Karpas-422 (cell line): Measurements from ENCODE around the gene TJP1. TPM values are rescaled to one million over a fixed set of nuclear protein-coding genes. Genes with fewer than 3 reads are reported as not detected.

Experiments used
- DNase-seq: peaks from one replicate; pipeline ENCODE4 v3.0.0-alpha.2; 2015
- H2AFZ ChIP-seq: fragments of 200-600 bp; sonication (generic); 2 replicates; pipeline ENCODE4 v1.6.1; 2014; ENCODE audit warnings: antibody characterized with exemption, low read length, mixed read lengths
- H3K27ac ChIP-seq: fragments of 200-600 bp; sonication (generic); 2 replicates; pipeline ENCODE4 v1.5.1; 2014; ENCODE audit warnings: mild to moderate bottlenecking, low read length, moderate library complexity
- H3K27me3 ChIP-seq: fragments of 200-600 bp; sonication (generic); 2 replicates; pipeline ENCODE4 v1.6.1; 2014; ENCODE audit warnings: low read length, mixed read lengths
- H3K36me3 ChIP-seq: fragments of 200-600 bp; sonication (generic); 2 replicates; pipeline ENCODE4 v1.6.1; 2014; ENCODE audit warnings: low read length, mixed read lengths; ENCODE audit not compliant: insufficient read depth
- H3K4me1 ChIP-seq: fragments of 200-600 bp; sonication (generic); 2 replicates; pipeline ENCODE4 v1.6.1; 2014; ENCODE audit warnings: mild to moderate bottlenecking, low read length, mixed read lengths
- H3K4me2 ChIP-seq: fragments of 200-600 bp; sonication (generic); 2 replicates; pipeline ENCODE4 v1.6.1; 2014; ENCODE audit warnings: low read length, low read depth, mild to moderate bottlenecking; ENCODE audit not compliant: poor library complexity, severe bottlenecking
- H3K4me3 ChIP-seq: fragments of 200-600 bp; sonication (generic); 2 replicates; pipeline ENCODE4 v1.5.1; 2014; ENCODE audit warnings: mild to moderate bottlenecking, antibody characterized with exemption, low read length, mixed read lengths
- H3K79me2 ChIP-seq: fragments of 200-600 bp; sonication (generic); 2 replicates; pipeline ENCODE4 v1.6.1; 2014; ENCODE audit warnings: mild to moderate bottlenecking, low read length, mixed read lengths
- H3K9ac ChIP-seq: fragments of 200-600 bp; sonication (generic); 2 replicates; pipeline ENCODE4 v1.6.0; 2014; ENCODE audit warnings: low read length
- H3K9me2 ChIP-seq: fragments of 200-600 bp; sonication (generic), shearing (Covaris generic); replicated peaks from 2 replicates; pipeline ENCODE4 v1.6.0; 2014; ENCODE audit warnings: mild to moderate bottlenecking, low read length, moderate library complexity; ENCODE audit not compliant: insufficient read depth
- H3K9me3 ChIP-seq: fragments of 300-700, 200-600 bp; sonication (generic); 2 replicates; pipeline ENCODE4 v1.6.1; 2014; ENCODE audit warnings: low read length, mixed read lengths
- H4K20me1 ChIP-seq: fragments of 200-600 bp; sonication (generic); 2 replicates; pipeline ENCODE4 v1.6.1; 2014; ENCODE audit warnings: mild to moderate bottlenecking, antibody characterized with exemption, low read length, low read depth; ENCODE audit not compliant: insufficient read depth
- total RNA-seq: library from RNA; depleted of rRNA; stranded (reverse); fragments of >200 nt; shearing (Covaris generic); gene quantifications from 2 replicates; pipeline ENCODE4 v1.2.3, GENCODE V29; 2014; ENCODE audit warnings: low replicate concordance

TJP1 gene
- total RNA-seq, 1 experiment from 2014 or later, result not detected

GRCh38 chr15:29860872-29861271 is 38.6 kb upstream of the TJP1 start:
- H3K9me2 ChIP-seq, result no peaks in the 10 kb centered on the region
- H3K27me3 ChIP-seq, result no peaks in the 10 kb centered on the region
- H2AFZ ChIP-seq, result no peak overlapping the region
- H3K27ac ChIP-seq, result no peak overlapping the region
- no peak overlapping the region for H3K4me3 ChIP-seq
- DNase-seq, result no peak
- H3K79me2 ChIP-seq, result no peaks in the 10 kb centered on the region
- no peak overlapping the region for H3K4me2 ChIP-seq
- H3K4me1 ChIP-seq, result no peaks in the 10 kb centered on the region
- H3K9ac ChIP-seq, result no peak overlapping the region
- H3K36me3 ChIP-seq, result no peaks in the 10 kb centered on the region
- H3K9me3 ChIP-seq, result peaks cover 4% of the 10 kb centered on the region; the same call in 1 of the 2 replicates
- no peaks in the 10 kb centered on the region for H4K20me1 ChIP-seq

GRCh38 chr15:29859973-29860715 is 37.9 kb upstream of the TJP1 start:
- Histone ChIP-seq H3K27ac (no peak overlapping the region), H3K79me2 (no peaks in the 10 kb centered on the region), H3K27me3 (no peaks in the 10 kb centered on the region), H3K36me3 (no peaks in the 10 kb centered on the region), H2AFZ (no peak overlapping the region), H3K9me2 (no peaks in the 10 kb centered on the region), H3K9ac (no peak overlapping the region), H3K4me3 (no peak overlapping the region), H3K4me2 (no peak overlapping the region), H4K20me1 (no peaks in the 10 kb centered on the region), H3K9me3 (peaks cover 4% of the 10 kb centered on the region; the same call in 1 of the 2 replicates), H3K4me1 (no peaks in the 10 kb centered on the region)
- DNase-seq, result no peak

GRCh38 chr15:29859293-29859692 is 37.0 kb upstream of the TJP1 start:
- no peaks in the 10 kb centered on the region for H3K4me1 ChIP-seq
- H3K27me3 ChIP-seq, result no peaks in the 10 kb centered on the region
- H2AFZ ChIP-seq, result no peak overlapping the region
- H3K36me3 ChIP-seq, result no peaks in the 10 kb centered on the region
- H4K20me1 ChIP-seq, result no peaks in the 10 kb centered on the region
- peaks cover 4% of the 10 kb centered on the region; the same call in 1 of the 2 replicates for H3K9me3 ChIP-seq
- H3K27ac ChIP-seq, result no peak overlapping the region
- no peak overlapping the region for H3K9ac ChIP-seq
- H3K79me2 ChIP-seq, result no peaks in the 10 kb centered on the region
- H3K9me2 ChIP-seq, result no peaks in the 10 kb centered on the region
- no peak for DNase-seq
- H3K4me3 ChIP-seq, result no peak overlapping the region
- H3K4me2 ChIP-seq, result no peak overlapping the region

- Histone ChIP-seq H3K4me2 (no peak overlapping the region), H3K9me2 (no peaks in the 10 kb centered on the region), H3K27ac (no peak overlapping the region), H3K9ac (no peak overlapping the region), H3K9me3 (no peaks in the 10 kb centered on the region; the same call in 1 of the 2 replicates), H3K36me3 (no peaks in the 10 kb centered on the region), H3K27me3 (no peaks in the 10 kb centered on the region), H3K4me1 (no peaks in the 10 kb centered on the region), H2AFZ (no peak overlapping the region), H4K20me1 (no peaks in the 10 kb centered on the region), H3K79me2 (no peaks in the 10 kb centered on the region), H3K4me3 (no peak overlapping the region)
- DNase-seq, result no peak
These were observed 35.0 kb upstream of the TJP1 start for GRCh38 chr15:29857221-29857789.

- Histone ChIP-seq H3K4me2 (no peak overlapping the region), H2AFZ (no peak overlapping the region), H3K4me3 (no peak overlapping the region), H3K27me3 (no peaks in the 10 kb centered on the region), H3K36me3 (no peaks in the 10 kb centered on the region), H3K79me2 (no peaks in the 10 kb centered on the region), H3K27ac (no peak overlapping the region), H3K4me1 (no peaks in the 10 kb centered on the region), H3K9ac (no peak overlapping the region), H3K9me2 (no peaks in the 10 kb centered on the region), H3K9me3 (peaks cover 6% of the 10 kb centered on the region; the same call in 1 of the 2 replicates), H4K20me1 (no peaks in the 10 kb centered on the region)
- DNase-seq, result no peak
These were observed 32.1 kb upstream of the TJP1 start for GRCh38 chr15:29854413-29854812.

GRCh38 chr15:29853211-29853987 is 31.1 kb upstream of the TJP1 start:
- Histone ChIP-seq H3K27me3 (no peaks in the 10 kb centered on the region), H4K20me1 (no peaks in the 10 kb centered on the region), H3K27ac (no peak overlapping the region), H3K4me2 (no peak overlapping the region), H3K9ac (no peak overlapping the region), H2AFZ (no peak overlapping the region), H3K4me3 (no peak overlapping the region), H3K9me3 (peaks cover 6% of the 10 kb centered on the region), H3K79me2 (no peaks in the 10 kb centered on the region), H3K9me2 (no peaks in the 10 kb centered on the region), H3K4me1 (no peaks in the 10 kb centered on the region), H3K36me3 (no peaks in the 10 kb centered on the region)
- DNase-seq, result no peak

DNA sequence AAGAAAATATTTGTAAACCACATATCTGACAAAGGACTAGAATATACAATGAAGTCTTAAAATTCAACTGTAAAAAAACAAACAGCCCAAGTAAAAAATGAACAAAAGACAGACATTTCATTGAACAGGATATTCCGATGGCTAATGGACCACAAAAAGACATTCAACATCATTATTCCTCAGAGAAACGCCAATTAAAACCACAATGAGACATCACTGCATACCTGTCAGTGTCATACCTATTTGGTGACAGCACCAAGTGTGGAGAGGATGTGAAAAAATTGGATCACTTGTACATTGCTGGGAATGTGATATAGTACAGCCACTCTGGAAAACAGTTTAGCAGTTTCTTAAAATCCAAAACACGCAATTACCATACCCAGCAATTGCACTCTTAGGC is 29.9 kb upstream of the TJP1 start:
- Histone ChIP-seq H3K9me2 (no peaks in the 10 kb centered on the region), H4K20me1 (no peaks in the 10 kb centered on the region), H3K4me3 (no peak overlapping the region), H2AFZ (no peak overlapping the region), H3K36me3 (no peaks in the 10 kb centered on the region), H3K4me1 (no peaks in the 10 kb centered on the region), H3K9ac (no peak overlapping the region), H3K27me3 (no peaks in the 10 kb centered on the region), H3K9me3 (peaks cover 11% of the 10 kb centered on the region), H3K79me2 (no peaks in the 10 kb centered on the region), H3K27ac (no peak overlapping the region), H3K4me2 (no peak overlapping the region)
- DNase-seq, result no peak

DNA sequence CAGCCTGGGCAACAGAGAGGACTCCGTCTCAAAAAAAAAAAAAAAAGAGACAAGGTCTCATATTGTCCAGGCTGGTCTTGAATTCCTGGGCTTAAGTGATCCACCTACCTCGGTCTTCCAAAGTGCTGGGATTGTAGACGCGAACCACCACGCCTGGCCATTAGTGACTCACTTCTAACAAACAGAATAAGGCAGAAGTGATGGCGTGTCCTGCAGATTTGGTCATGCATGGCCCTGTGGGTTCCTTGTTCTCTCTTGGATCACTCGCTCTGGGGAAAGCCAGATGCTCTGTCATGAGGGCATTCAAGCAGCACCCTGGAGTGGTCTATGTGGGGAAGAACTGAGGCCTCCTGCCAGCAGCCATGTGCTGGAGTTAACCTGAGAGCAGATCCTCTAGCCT is 27.4 kb upstream of the TJP1 start:
- H3K9me3 ChIP-seq, result peaks cover 11% of the 10 kb centered on the region

More for the DNA sequence above, 27.4 kb upstream of the TJP1 start:
- Histone ChIP-seq H2AFZ (no peak overlapping the region), H3K9me2 (no peaks in the 10 kb centered on the region), H3K4me1 (no peaks in the 10 kb centered on the region), H3K4me2 (no peak overlapping the region), H3K9ac (no peak overlapping the region), H3K79me2 (no peaks in the 10 kb centered on the region), H3K27ac (no peak overlapping the region), H4K20me1 (no peaks in the 10 kb centered on the region), H3K4me3 (no peak overlapping the region), H3K27me3 (no peaks in the 10 kb centered on the region), H3K36me3 (no peaks in the 10 kb centered on the region)
- no peak for DNase-seq
